ENCODE measurements around the gene KATNAL2.

Gene KATNAL2

DNA sequence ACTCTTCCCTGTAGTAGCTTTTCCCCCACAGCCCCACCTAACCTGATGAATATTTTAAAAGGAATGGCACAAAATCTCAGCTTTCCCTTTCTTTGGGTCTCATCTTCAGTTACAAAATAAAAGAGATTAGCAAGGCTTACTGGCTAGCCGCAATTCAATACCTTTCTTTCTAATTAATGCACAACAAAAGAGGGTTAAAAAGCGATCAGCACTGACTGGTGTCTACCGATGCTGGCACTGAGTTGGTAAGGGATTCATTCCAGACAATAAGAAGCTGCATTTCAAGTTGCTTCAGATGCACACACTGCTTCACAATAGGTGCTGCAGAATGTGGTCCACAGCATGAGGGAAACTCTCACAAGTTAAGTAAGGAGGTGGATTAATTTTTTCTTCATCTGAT lies 191.0 kb downstream of the KATNAL2 start:
- intact Hi-C loops (cut with DNase I): no loop called here
- no peak for DNase-seq

- peak in 1 of 10 donors; percentile 55 for DNase-seq
- intact Hi-C loops (cut with DNase I): no loop called here
These were observed 191.6 kb downstream of the KATNAL2 start for GRCh38 chr18:47108998-47109405.

GRCh38 chr18:47109720-47110119 lies 192.3 kb downstream of the KATNAL2 start:
- DNase-seq: no peak
- intact Hi-C loops (cut with DNase I): no loop called here

DNA sequence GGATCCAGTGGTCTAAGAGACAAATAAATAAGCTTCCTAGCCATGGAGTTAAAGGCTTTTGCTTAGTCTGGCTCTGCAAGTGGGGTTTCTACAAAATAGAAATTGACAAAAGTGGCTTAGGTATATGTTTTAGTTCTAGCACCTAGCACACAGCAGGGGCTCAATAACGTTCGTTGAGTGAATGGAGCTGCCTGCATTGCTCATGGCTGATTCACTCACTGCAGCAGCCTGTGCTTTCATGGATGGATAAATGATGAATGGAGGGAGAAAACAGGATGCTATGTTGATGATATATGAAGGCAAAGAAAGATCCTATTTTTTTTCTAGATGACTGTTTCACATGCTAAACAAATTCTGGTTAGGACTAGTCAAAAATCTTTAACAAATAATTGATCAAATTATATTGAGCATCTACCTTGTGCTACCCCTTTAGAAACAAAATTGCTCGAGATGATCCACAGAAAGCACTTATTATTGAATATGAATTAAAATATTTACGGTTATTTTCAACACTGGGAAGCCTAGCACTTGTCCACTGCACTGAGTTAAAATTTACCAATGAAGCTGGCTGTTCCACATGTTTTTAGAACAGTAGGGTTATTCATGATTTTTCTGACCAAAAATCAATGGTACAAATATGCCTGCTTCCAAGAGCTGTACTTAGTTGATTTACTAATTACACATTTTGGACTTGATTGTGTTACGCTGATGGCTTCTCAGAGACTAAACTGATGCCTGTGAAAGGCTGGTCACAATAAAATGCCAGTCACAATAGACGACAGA lies 193.3 kb downstream of the KATNAL2 start:
- intact Hi-C loops (cut with DNase I): no loop called here
- no peak for DNase-seq

GRCh38 chr18:47113796-47114540 lies 196.6 kb downstream of the KATNAL2 start:
- DNase-seq: peak in 1 of 10 donors; percentile 49
- intact Hi-C loops (cut with DNase I): no loop called here

- DNase-seq: no peak
- intact Hi-C loops (cut with DNase I): no loop called here
These were observed 197.8 kb downstream of the KATNAL2 start for GRCh38 chr18:47115205-47115604.

DNA sequence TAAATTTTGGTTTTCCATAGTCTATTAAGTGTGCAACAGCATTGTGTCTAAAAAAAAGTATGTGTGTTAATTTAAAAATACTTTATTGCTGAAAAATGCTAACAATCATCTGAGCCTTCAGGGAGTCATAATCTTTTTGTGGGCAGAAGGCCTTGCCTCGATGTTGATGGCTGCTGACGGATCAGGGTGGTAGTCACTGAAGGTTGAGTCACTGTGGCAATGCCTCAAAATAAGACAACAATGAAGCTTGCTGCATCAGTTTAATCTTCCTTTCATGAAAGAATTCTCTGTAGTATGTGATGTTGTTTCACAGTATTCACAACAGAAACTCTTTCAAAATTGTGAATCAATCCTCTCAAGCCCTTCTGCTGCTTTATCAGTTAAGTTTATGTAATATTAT lies 201.6 kb downstream of the KATNAL2 start:
- intact Hi-C loops (cut with DNase I): no loop called here

DNA sequence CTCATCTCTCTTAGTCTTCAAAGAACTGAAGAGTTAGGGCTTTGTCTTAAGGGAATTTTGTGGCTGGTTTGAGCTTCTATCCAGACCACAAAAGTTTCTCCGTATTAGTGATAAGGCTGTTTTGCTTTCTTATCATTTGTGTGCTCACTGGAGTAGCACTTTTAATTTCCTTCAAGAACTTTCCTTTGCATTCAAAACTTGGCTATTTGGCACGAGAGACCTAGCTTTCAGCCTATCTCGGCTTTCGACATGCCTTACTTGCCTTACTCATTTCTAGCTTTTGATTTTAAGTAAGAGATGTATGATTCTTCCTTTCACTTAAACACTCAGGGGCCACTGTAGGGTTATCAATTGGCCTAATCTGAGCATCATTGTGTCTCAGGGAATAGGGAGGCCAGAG lies 203.0 kb downstream of the KATNAL2 start:
- no peak for DNase-seq
- intact Hi-C loops (cut with DNase I): no loop called here

More for the DNA sequence above, 201.6 kb downstream of the KATNAL2 start:
- no peak for DNase-seq

DNA sequence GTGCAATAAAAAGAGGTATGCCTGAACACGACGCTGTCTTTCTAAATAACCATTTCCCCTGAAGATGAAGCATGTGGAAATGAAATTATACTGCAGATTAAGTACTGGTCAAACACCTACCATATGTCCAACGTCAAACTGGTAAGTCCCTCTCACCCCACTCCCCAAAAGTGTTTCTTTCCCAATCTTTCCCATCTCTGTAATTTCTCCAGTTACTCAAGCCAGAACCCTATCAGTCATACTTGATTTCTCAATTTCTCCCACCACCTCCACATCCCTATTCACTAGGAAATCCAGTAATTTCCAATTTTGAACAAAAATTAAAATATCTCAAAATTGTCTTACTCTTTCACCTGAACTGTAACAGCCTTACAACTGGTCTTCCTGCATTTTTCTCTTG lies 203.7 kb downstream of the KATNAL2 start:
- DNase-seq: no peak
- intact Hi-C loops (cut with DNase I): no loop called here

- intact Hi-C loops (cut with DNase I): no loop called here
- DNase-seq: no peak
These were observed 223.9 kb downstream of the KATNAL2 start for GRCh38 chr18:47141289-47141688.

GRCh38 chr18:47143153-47143552 lies 225.8 kb downstream of the KATNAL2 start:
- intact Hi-C loops (cut with DNase I): no loop called here
- no peak for DNase-seq

GRCh38 chr18:47143899-47144485 lies 226.6 kb downstream of the KATNAL2 start:
- intact Hi-C loops (cut with DNase I): no loop called here
- no peak for DNase-seq

GRCh38 chr18:47146206-47146605 lies 228.8 kb downstream of the KATNAL2 start:
- no peak for DNase-seq
- intact Hi-C loops (cut with DNase I): no loop called here

DNA sequence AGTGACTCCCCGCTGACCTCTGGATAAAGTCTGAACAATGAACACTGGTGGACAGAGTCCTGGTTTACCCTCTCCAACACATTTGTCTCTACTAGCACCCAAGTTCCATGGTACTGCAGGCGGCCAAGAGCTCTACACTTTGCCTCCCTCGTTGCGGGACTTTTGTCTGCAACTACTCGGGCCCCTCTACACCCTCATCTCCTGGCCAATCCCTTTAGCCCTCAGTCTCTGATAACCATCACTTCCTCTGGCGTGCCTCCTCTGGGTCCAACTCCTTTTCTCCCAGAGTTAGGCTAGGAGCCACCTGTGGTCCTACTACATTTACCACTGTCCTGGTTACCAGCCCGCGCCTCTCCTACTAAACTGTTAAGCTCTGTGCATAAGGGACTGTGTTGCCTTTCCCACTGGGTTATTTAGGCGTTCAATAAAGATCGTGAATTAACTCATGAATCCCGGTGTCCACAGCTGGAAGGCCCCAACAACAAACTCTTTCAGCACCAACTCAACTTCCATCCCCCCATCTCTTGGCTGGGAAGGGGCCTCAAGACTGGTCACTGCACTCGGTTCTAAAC lies 232.1 kb downstream of the KATNAL2 start:
- peak in 2 of 10 donors; percentile 52 to 69 for DNase-seq
- intact Hi-C loops (cut with DNase I): loop anchor here (2.0 kb wide), 1 partner anchor 25 kb away; no protein-coding TSS in a partner anchor

- DNase-seq: peak; percentile 83 to 98 (median 90)
- intact Hi-C loops (cut with DNase I): loop anchor here (2.0 kb wide), 1 partner anchor 25 kb away; no protein-coding TSS in a partner anchor
These were observed 232.8 kb downstream of the KATNAL2 start, which contains the start of gene HDHD2 for GRCh38 chr18:47150029-47150823. TSS of gene HDHD2 (minus strand) at chr18:47150500. CDS start at chr18:47136439, 14,061 bp downstream.

DNA sequence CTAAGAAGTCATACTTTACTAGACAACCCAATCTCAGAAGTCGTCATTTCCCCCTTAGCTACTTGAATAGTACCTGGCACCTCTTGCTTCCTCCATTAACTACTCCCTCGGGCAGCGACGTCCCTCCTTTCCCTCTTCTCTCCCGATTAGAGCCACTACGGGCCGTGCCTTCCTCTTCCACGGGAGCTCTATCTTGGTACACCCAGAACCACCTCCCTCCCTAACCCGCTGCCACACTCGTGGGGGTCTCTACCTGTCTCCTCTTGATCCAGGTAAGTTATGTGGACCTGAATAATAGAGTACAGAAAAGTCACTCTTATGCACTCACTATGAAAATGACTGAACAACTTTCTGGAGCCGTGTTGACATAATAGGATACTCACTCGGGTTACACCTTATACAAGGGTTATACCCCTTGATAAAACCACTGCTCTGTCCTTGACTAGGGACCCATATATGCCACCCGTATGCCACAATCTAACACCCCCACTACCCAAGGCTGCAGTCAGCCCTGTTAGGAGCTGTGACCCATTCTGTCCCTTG lies 233.5 kb downstream of the KATNAL2 start:
- intact Hi-C loops (cut with DNase I): loop anchor here (2.0 kb wide), 1 partner anchor 24 kb away; no protein-coding TSS in a partner anchor
- peak in 4 of 10 donors; percentile 27 to 70 (median 58) for DNase-seq

GRCh38 chr18:47151439-47151838 lies 234.0 kb downstream of the KATNAL2 start:
- DNase-seq: no peak
- intact Hi-C loops (cut with DNase I): loop anchor here (2.0 kb wide), 1 partner anchor 23 kb away; no protein-coding TSS in a partner anchor
